HG03095 (cell line): Measurements from ENCODE around the gene MAP3K6.
A peak's percentile ranks its signal among the peaks of the same experiment; 100 is the strongest.
"Not testable (repeated sequence)": the region's sequence is repeated elsewhere in the genome, so short reads cannot be mapped to it uniquely, and the experiment has no call there.

Source experiments
- ATAC-seq: cut with Tn5 transposase; IDR thresholded peaks from one replicate; pipeline ENCODE4 v1.9.1; 2021; ENCODE audit warnings: moderate library complexity; ENCODE audit not compliant: unreplicated experiment

MAP3K6 gene

DNA sequence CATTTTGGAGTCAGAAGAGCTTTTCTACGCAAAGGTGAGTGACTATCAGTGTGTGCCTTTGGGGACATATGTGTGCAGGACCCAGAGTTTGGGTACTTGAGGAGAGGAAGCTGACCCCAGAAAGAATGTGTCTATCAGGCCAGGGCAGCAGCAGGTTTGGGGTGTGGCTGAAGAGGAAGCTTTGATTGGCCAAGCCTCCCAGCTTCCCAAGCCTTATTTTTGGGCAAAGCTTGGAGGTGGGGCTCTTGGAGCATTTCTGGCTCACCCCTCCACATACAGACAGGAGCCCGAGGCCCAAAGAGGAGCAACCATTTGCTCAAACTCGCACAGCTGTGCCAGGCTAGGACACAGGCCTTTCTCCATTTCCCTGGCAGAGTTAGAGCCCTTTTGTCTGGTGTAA, 30.3 kb upstream of the MAP3K6 start:
- no peak for ATAC-seq

DNA sequence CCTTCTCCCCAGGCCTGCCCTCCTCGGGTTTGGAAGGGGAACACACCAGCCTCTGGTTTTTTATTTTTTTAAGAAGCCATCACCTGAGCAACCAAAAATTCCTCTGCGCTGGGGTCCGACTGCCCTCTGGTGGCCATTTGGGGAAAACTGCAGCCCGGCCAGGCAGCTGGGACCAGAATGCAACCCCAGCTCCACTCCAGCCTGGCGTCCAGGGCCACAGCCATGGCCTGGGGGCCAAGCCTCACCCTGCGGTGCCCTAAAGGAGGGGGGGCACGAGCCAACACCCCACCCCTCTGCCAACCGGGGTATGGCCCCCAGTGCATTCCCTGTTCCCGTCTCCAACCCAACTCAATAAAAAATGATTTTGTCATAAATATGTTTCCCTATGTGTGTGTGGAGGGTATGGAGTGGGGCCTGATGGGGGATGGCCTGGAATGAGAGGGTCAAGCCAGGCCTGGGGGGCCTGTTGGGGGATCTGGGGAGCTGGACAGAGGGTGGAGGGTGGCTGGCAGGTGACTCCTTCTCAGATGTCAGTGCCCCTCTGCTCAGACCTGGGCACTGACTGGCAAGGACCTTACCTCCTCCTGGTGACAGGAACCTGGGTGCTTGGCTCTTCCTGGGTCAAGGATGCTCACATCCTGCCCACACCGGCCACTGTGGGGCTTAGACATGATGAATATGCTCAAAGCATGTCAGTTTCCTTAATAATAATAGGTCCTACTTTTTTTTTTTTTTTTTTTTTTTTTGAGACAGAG, 28.9 kb upstream of the MAP3K6 start:
- ATAC-seq = no peak

DNA sequence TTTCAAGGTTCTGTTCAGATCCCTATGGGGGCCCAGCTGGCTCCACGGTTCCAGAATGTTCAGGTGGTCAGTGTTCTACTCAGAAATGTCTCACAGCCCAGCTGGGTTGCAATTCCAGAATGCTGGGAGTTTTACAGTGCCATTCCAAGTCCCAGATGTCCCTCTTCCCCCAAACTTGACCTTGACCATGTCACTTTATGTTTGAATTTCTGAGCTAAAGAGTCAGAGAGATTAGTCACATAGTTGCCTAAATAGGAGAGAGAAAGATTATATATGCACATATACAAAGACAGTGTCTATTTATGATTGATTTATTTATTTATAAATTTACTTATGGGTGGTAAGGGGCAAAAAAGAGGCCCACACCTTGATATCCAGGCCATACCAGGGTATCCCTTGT, 28.2 kb upstream of the MAP3K6 start:
- ATAC-seq = no peak

DNA sequence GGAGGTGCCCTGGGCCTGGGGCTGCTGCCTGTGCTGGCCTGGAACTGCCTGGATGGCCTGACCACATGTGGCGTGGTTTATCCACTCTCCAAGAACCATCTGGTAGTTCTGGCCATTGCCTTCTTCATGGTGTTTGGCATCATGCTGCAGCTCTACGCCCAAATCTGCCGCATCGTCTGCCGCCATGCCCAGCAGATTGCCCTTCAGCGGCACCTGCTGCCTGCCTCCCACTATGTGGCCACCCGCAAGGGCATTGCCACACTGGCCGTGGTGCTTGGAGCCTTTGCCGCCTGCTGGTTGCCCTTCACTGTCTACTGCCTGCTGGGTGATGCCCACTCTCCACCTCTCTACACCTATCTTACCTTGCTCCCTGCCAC, 27.5 kb upstream of the MAP3K6 start:
- ATAC-seq = no peak

DNA sequence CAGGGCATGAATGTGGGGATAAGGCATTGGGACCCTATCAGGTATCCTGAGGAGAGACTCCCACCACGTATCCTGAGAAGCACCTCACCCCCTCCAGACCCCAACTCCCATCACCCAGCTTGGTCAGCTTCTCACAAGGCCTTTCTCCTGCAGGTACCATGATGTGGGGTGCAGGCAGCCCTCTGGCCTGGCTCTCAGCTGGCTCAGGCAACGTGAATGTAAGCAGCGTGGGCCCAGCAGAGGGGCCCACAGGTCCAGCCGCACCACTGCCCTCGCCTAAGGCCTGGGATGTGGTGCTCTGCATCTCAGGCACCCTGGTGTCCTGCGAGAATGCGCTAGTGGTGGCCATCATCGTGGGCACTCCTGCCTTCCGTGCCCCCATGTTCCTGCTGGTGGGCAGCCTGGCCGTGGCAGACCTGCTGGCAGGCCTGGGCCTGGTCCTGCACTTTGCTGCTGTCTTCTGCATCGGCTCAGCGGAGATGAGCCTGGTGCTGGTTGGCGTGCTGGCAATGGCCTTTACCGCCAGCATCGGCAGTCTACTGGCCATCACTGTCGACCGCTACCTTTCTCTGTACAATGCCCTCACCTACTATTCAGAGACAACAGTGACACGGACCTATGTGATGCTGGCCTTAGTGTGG, 27.0 kb upstream of the MAP3K6 start:
- ATAC-seq = no peak

DNA sequence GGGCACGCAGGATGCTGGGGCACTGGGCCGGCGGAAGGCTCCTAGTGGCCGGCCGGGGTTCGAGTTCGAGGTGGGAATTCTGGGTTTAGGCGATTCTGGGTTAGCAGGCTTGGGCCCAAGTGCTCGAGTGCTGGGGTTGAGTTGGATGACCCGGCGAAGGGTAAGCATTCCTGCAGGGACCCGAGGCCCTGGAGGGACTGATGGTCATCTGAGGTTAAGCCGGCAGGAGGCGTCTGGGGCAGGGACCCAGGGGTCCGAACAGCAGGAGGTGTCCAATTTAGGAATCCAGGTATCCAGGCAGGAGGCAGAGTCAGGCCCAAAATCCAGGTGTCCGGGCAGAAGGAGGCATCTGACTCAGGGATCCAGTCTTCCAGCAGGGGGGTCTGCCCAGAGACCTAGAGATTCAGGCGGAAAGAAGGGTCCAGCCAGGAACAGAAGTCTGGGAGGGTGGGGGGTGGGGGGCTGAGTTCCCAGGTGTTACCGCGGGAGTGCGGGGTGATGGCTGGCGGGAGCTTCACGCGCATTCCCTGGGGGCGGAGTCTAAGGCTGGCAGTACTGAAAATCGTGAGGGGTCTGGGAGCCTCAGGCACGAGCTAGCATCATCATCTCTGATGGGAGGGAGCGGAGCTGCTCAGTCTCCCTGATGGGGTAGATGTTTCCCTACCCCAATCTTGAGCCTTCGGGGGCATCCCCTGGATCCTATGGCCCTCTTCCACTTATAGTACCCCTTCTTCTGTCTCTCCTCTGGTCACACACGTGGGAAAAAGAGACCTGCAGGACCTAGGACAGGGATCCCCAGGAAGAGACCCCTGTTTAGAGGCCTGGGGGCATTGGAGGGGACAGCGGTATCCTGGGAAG, 26.2 kb upstream of the MAP3K6 start:
- no peak for ATAC-seq

DNA sequence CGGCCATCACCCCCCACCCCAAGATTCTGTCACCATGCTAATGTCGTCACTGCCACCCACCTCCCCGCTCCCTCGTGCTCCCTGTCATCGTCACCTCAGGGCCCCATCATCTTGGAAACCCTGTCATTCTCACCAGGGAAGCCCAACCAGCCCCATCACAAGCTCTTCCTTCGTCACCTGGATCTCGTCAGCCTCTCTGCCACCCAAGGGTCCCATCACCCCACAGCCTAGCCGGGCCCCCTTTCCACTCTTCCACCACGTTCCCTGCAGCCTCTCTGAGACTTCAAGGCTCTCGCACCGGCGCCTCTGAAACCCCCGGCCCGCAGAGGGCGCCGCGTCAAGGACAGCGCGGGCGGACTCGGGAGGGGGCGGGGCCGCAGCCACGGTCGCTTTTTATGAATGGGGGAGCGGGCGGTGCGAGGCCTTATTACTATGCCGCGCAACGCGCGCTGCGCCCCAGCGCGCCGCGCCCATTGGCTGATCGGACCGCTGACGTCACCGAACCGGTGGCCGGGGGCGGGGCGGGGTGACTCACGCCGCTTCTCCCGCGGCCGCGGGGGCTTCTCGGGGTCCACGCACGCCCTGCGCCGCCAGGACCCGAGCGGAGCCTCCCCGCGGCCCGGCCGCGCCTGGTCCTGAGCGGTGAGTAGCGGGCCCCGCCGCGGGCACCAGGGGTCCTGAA, 25.5 kb upstream of the MAP3K6 start, which contains the start of gene GPR3:
Gene GPR3, plus strand, starts transcription at position 527 of the 682 bp plus-strand sequence. CDS start 1,177 bp downstream, outside the sequence.
- ATAC-seq = peak; percentile 55

DNA sequence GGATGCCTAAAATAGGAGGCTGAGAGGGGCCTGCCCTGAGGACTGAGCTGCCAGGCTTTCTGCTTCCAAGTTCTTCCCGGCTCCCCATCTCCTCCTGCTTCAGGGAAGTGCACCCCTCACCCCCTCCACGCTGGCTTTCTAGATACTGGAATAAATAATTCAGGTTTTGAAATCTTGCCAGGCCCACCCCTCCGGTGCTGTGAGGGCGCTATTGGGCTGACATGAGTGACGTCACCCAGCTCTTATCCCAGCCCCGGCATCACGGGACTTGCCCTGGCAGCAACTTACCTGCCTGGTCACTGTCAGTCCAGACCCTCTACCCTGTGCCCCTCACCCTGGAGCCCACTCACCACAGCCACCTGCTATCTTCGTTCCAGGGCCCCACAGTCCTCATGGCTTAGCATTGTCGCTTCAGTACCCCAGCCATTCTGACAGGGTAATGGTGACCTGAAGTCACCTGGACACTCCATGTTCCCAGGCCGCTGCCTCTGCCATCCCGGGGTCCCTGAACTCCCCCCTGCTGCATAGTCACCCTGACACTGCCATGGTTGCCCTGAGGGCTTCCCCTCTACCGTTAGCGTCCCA, 24.8 kb upstream of the MAP3K6 start:
- no peak for ATAC-seq

DNA sequence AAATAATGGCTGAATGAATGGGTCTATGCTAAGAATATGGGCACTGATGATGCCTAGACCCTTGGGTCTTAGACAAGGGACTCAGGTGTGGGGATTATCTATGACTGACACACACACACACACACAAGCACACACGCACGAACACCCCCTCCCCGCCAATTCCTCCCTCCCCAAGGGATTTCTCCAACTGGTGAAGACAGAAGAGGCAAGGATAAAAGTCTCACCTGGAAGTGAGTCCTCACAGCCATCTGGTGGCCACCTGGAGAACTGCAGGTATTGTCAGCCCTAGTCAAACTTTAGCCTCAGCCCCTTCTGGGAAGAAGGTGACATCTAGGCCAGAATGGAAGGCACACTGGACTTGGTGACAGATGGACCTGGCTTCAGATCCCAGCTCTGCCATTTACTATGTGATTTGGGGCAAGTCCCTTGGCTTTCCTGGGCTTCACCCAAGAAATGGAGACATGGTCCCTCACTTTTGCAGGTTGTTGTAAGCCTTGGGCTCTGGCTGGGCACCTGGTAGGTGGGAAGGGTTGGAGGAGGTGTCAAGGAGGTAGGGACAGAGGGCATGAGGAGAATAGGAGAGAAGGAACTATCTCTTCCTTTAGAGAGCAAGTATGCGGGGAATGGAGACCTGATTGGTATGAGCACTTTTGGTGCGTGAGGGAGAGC, 21.7 kb upstream of the MAP3K6 start:
- no peak for ATAC-seq

DNA sequence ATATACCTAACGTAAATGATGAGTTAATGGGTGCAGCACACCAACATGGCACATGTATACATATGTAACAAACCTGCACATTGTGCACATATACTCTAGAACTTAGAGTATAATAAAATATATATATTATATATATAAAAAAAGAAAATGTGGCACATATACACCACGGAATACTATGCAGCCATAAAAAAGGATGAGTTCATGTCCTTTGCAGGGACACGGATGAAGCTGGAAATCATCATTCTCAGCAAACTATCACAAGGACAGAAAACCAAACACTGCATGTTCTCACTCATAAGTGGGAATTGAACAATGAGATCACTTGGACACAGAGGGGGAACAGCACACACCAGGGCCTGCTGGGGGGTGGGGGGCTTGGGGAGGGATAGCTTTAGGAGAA, 18.0 kb upstream of the MAP3K6 start:
- not testable (repeated sequence) for ATAC-seq

DNA sequence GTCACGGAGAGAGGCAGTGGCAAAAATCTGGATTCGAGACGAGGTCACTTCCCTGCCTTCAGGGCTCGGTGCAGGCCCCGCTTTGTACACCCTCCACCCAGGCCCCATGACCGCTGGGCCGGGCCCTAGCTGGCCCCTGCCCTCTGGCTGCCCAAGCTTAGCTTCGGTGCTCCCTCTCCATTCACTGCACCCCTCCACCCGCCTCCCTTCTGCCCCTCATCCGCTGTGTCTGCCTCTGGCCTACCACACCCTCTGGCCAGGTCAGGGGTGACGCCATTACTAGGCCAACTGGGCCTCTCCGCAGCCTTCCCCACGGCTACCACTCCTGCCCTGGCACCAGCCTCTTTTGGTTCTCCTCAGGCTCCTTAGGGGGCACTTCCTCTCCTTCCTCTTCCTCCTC, 16.9 kb upstream of the MAP3K6 start:
- ATAC-seq = no peak

DNA sequence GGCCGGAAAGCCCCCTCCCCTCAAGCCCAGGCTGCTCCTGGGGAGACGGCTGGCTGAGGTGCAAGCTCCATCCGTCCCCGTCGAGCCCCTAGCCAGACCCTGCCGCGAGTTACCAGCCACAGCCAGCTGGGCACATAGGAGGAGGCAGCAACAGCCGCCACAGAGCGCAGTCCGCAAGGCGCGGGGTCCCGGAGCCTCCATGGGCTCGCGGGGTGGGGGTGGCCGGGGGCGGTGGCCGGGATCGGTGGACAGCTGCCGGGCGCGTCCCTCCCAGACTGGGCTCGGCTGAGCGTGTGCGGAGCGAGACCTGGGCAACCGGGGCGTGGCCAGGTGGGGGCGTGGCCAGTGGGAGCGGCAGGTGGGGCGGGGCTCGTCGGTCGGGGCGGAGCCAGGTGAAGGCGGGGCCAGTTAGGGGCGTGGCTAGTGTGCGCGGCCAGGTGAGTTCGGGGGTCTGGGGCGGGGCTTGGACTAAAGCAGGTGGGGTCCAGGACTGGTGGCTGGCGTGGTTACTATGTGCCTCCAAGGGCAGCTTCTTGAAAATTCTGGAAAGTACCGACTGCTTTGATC, 16.4 kb upstream of the MAP3K6 start, which contains the start of gene CD164L2:
Gene CD164L2, minus strand, starts transcription at position 295 of the 567 bp plus-strand sequence. Its CDS starts 94 bp downstream, at position 201.
- no peak for ATAC-seq

DNA sequence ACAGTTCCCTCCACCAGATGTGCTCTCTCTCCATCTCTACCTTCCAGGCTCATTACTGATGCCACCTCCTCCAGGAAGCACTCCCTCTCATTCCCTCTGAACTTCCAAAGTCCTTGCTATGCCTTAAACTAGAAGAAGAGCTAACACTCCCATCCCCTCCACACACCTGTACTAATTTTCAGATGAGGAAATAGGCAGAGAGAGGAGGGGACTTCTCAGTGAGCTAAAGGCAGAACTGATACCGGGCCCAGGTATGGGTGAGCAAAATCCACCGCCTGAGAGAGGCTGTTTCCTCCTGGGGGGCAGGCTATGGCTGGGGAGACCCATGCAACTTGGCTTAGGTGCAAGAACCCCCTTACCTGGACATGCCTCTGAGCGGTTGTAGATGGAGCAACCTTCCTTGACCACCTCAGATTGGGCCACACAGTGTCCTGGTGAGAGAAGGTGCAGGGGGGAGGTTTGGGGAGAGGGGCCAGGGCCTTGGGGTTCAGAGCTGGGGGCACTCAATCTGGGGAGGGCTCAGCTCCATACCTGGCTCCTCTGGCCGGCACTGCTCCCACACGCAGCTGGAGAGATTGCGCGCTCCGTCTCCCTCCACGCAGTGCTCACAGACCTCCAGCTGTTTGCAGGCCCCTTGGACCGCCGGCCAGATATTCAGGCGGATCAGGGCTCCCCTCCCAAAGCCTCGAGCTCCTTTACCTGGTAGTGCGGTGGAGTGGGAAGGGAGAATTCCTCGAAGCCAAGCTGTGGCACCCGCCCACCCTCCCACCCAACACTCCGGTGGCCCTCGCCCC, 15.4 kb upstream of the MAP3K6 start:
- ATAC-seq = no peak

DNA sequence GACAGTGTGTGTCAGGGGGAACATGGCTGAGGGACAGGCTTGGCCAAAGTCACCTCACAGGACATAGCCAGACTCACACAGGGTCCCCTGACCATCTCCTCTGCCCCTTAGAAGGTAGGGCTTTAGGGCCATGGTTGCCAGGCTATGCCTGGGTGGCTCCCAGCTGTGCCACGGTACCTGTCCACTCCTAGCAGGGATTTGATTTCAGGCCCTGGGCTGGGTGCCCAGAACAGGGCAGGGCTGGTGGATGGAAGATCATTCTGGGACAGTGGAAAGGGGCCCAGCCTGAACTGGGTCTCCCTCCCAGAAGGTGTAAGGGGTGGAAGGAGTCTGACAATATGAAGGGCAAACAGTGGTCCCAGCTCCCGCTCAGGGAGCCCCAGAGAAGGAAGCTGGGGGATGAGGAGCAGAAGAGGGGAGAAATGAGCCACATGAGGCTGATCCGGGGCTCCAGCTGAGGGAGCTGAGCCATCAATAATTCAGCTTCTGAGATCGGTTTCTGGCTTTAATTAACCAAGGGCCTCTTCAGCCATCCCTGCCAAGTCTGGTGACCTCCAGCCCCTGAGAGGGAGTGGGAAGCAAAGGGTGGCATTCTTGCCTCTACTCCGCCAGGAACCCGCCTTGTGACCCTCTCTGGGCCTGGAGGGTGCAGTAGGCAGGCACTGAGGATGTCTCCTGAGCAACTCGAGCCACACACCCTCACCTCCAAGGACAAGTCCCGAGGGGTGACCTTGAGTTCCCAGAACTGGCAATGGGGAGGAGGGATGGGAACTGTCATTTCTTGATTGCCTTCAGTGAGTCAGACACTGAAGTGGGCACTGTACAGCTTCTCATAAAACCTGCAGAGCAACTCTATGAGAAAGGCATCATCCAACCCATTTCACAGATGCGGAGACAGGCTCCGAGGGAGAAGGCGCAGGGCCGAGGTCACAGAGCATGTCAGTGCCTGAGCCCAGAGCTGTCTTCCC, 14.3 kb upstream of the MAP3K6 start:
- no peak for ATAC-seq

DNA sequence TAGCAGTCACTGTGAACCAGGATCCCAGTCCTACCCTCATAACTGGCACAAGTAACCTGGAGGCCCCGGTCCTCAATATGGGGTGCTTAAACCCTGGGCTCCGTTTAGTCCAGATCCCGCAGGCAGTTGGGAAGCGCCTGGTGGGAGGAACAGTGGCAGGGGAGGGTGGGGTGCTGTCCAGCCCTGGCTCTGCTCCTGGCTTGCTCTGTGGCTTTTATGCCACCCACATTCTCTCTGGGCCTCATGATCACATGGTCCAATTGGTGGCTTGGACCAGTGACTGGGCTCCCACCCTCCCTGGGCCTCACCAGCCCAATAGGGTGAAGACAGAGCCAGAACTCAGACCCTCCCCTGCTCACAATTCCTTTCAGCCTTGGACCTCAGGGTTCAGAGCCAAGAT, 13.5 kb upstream of the MAP3K6 start:
- no peak for ATAC-seq

DNA sequence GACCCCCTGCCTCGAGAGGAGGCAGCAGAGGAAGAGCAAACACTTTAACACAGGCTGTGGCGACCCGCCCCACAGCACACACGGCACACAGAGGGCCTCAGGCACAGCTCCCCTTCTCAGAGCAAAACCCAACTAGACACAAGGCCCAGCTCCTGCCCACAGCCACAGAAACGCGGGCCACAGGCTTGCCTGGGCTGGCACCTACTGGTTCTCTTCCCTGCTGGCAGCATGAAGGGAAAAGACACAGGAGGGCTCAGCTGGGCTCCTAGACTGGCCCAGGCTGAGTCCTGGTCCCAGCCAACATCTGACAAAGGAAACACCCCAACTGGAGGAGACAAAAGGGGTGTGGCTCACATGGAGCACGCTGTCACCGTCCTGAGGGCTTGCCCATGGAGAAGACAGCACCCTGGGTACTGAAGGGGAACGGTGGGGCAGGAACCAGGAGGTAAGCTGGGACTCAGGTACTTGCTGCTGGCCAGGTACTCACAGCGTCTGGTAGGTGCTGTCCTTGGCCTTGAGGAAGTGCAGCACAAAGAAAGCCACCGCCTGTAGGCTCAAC, 12.9 kb upstream of the MAP3K6 start:
- ATAC-seq = no peak

DNA sequence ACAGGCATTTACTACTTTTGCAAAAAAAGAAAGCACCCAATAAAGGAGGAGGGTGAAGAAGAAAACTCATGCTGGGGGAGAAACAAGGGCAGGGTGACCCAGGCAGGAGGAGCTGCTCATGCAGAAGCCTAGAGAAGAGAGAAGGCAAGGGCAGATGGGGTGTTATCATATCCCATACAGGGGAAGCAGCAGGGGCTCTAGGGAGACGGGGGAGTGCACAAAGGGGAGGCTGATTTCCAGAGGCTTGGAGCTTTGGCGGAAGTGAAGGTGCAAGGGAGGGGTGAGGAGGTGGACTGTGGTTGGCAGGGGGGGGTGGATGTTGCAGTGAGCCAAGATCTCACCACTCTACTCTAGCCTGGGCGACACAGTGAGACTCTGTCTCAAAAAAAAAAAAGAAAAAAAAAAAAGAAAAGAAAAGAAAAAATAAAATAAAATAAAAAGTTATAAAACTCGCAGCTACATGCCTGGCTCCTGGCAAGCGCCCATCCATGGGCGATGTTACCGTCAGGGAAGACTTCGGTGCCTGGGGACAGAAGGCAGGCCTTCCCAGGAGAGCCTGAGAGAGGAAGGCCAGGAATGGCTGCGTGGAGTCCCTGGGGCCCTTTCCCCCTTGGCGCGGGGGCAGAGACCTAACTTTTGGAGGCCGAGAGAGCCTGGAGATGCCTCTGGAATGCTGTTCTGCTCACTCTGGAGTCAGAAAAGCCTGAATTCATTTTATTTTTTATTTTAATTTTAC, 11.2 kb upstream of the MAP3K6 start:
- ATAC-seq = no peak
